AG04450 (cell line): ENCODE results near the gene ZFHX3. TPM values are rescaled to one million over a fixed set of nuclear protein-coding genes. Genes with fewer than 3 reads are reported as not detected.

Source experiments
- CTCF ChIA-PET: fragments of 300-600, 350-600 bp; formaldehyde crosslinking; extraction: SDS; loops from one replicate; lab custom pipeline; 2022; ENCODE audit warnings: antibody characterized with exemption, inconsistent platforms; lab: Charles Lee
- POLR2A ChIA-PET: fragments of 350-600 bp; formaldehyde crosslinking; extraction: SDS; loops from one replicate; lab custom pipeline; 2021; ENCODE audit warnings: antibody characterized with exemption, inconsistent platforms; lab: Yijun Ruan, JAX
- DNase-seq: peaks from one replicate; pipeline ENCODE4 v3.0.0-alpha.2; 2011; ENCODE audit warnings: low read depth, low spot score
- H3K27ac ChIP-seq: one replicate; pipeline ENCODE4 v1.5.1; 2012; ENCODE audit warnings: low read depth, low read length, control low read depth
- H3K27me3 ChIP-seq: one replicate; pipeline ENCODE4 v1.6.0; 2012; ENCODE audit warnings: low read length; ENCODE audit not compliant: control insufficient read depth, insufficient read depth
- H3K4me3 ChIP-seq: 2 replicates; pipeline ENCODE4 v1.5.1; 2011; ENCODE audit warnings: mild to moderate bottlenecking, low read depth, low read length, control low read depth
- H3K9me3 ChIP-seq: 2 replicates; pipeline ENCODE4 v1.5.1; 2012; ENCODE audit warnings: low read length; ENCODE audit not compliant: control insufficient read depth, insufficient read depth
- polyA plus RNA-seq: library from polyadenylated mRNA; depleted of rRNA; stranded (reverse); fragments of >200 nt; gene quantifications from 2 replicates; pipeline ENCODE4 v1.2.3, GENCODE V29; 2011
- TF ChIP-seq, protein P1 (sequence below): IDR thresholded peaks from 2 replicates; pipeline ENCODE4 v1.5.1; 2011; ENCODE audit warnings: low read depth, low read length, control low read depth, inconsistent platforms

Gene ZFHX3
- polyA plus RNA-seq, 1 experiment = 3.3 TPM

DNA sequence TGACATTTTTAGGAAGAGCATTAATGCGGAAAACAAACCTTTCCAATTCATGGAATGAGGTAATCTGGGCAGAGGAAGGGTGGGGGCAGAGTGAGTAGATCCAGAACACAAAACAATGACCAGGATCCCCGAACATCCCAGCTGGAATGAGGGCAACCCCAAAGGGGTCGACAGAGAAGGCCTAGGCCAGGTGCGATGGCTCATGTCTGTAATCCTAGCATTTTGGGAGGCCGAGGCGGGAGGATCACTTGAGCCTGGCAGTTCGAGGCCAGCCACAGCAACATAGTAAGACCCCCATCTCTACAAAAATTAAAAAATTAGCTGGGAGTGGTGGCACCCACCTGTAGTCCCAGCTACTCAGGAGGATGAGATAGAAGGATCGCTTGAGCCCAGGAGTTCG, 64.7 kb downstream of the ZFHX3 start:
- ChIA-PET CTCF (interaction anchor here (1.1 kb wide), 1 partner anchor 21 kb away, joined by 6 read pairs; no protein-coding TSS in a partner anchor), POLR2A (interaction anchor here (0.5 kb wide), 1 partner anchor 75 kb away, joined by 3 read pairs; no protein-coding TSS in a partner anchor)
- Histone ChIP-seq H3K9me3 (no peaks in the 10 kb centered on the region), H3K4me3 (no peak overlapping the region), H3K27me3 (no peaks in the 10 kb centered on the region), H3K27ac (no peak overlapping the region)
- TF ChIP-seq, protein P1, sequence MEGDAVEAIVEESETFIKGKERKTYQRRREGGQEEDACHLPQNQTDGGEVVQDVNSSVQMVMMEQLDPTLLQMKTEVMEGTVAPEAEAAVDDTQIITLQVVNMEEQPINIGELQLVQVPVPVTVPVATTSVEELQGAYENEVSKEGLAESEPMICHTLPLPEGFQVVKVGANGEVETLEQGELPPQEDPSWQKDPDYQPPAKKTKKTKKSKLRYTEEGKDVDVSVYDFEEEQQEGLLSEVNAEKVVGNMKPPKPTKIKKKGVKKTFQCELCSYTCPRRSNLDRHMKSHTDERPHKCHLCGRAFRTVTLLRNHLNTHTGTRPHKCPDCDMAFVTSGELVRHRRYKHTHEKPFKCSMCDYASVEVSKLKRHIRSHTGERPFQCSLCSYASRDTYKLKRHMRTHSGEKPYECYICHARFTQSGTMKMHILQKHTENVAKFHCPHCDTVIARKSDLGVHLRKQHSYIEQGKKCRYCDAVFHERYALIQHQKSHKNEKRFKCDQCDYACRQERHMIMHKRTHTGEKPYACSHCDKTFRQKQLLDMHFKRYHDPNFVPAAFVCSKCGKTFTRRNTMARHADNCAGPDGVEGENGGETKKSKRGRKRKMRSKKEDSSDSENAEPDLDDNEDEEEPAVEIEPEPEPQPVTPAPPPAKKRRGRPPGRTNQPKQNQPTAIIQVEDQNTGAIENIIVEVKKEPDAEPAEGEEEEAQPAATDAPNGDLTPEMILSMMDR = no peak
- no peak for DNase-seq

DNA sequence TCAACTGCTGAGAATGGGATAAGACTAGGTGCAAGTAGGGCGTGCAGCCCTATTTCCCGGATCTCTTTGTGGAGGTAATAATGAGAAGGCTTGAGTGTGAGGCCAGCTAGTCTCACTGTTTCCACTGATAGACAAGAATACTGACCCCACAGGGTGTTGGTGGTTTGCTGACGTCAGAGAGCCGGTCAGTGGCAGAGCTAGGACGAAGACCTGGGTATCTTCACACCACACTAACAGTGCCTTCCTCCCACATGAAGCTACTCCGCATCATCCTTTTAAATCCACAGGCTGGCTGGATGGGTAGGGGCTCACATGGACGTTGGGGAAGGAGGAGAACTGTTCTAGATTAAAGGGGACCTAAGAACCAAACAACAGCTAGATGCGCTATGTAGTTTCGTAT, 68.0 kb downstream of the ZFHX3 start:
- CTCF ChIA-PET = interaction anchor here (1.3 to 1.5 kb wide), 4 partner anchors 10 to 148 kb away, joined by 3 to 8 read pairs (median 3); no protein-coding TSS in a partner anchor
- POLR2A ChIA-PET = interaction anchor here (0.6 kb wide), 1 partner anchor 10 kb away, joined by 4 read pairs; no protein-coding TSS in a partner anchor
- DNase-seq = no peak
- no peak overlapping the region for H3K4me3 ChIP-seq
- H3K9me3 ChIP-seq = no peaks in the 10 kb centered on the region
- no peaks in the 10 kb centered on the region for H3K27me3 ChIP-seq
- TF ChIP-seq, protein P1 = no peak
- no peak overlapping the region for H3K27ac ChIP-seq

DNA sequence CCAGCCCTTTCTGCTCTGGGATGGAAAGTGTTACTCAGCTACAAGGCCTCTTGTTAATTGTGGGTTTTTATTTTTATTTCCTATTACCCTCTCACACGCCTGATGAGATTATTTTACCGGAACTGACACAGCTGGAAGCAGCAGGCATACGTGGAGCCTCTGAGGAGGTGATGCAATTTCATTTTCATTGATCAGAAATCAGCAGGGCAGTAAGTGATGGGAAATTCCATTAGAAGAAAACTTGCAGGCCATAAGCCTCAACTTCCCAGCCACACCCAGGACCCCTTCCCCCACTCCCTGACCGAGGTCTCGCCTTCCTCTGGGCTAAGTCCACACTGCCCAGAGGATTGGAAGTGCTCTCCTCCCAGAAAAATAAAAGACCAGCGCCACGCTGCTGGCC, 69.7 kb downstream of the ZFHX3 start:
- Histone ChIP-seq H3K27ac (no peak overlapping the region), H3K4me3 (no peak overlapping the region), H3K27me3 (no peaks in the 10 kb centered on the region), H3K9me3 (no peaks in the 10 kb centered on the region)
- ChIA-PET POLR2A (no interaction called here), CTCF (no interaction called here)
- TF ChIP-seq, protein P1 = no peak
- no peak for DNase-seq

DNA sequence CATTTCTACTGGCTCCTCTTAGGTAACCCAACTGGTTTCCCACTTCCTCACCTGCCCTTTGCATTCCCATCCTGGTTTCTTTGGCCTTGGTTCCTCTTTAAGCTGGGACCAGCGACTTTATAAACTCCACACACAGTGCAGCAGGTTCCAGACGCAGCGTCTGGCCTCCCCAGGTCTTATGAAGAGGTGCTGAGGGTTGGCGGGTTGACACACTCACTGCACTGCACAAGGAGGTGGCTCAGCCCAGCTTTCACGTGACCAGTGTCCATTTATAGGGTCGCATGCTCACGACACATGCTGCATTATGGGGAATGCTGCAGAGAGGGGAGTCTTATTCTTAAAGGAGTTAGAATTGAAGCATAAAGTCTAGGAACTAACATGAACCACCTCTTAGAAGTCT, 70.8 kb downstream of the ZFHX3 start:
- TF ChIP-seq, protein P1 = no peak
- H3K4me3 ChIP-seq = no peak overlapping the region
- DNase-seq = no peak
- H3K27me3 ChIP-seq = no peaks in the 10 kb centered on the region
- no peak overlapping the region for H3K27ac ChIP-seq
- H3K9me3 ChIP-seq = no peaks in the 10 kb centered on the region
- CTCF ChIA-PET = no interaction called here
- POLR2A ChIA-PET = no interaction called here

DNA sequence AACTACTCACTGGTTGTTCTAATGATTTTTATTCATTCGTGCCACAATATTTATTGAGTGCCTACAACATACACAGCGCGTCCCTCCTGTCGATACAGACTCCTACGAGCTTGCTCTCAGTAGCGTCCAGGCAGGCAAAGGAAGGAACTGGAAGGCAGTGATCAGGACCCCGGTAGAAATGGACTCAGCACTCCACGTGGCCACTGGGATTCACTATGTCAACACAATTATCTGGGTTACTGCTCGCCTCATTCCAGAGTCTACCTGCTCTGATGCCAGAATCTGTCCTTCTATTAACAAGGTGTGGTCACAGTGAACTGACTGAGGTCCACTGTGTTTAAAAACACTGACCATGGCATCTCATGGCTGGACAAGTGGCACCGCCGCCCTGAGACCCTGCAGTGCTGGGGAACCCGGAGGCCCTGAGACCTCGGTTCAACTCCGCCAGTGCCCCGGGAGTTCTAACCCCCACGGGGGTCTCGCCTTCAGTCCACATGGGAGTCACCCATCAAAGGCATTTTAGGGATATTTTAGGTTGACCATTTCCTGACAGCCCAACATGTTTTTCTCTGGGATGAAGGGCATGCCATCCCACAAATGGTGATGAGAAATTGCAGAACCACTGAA, 71.4 kb downstream of the ZFHX3 start:
- no peaks in the 10 kb centered on the region for H3K27me3 ChIP-seq
- no peak for DNase-seq
- TF ChIP-seq, protein P1 = no peak
- CTCF ChIA-PET = interaction anchor here (1.3 kb wide), 1 partner anchor 144 kb away, joined by 4 read pairs; no protein-coding TSS in a partner anchor
- H3K27ac ChIP-seq = no peak overlapping the region
- H3K9me3 ChIP-seq = no peaks in the 10 kb centered on the region
- POLR2A ChIA-PET = no interaction called here
- H3K4me3 ChIP-seq = no peak overlapping the region
